Mesothelial cell of epicardium (in vitro differentiated cells): ENCODE data around the gene NOP10. TPM values are rescaled to one million over a fixed set of nuclear protein-coding genes. Genes with fewer than 3 reads are reported as not detected.

Source experiments
- DNase-seq, 2 experiments: peaks; one replicate each; pipeline ENCODE4 v3.0.0; 2021; ENCODE audit warnings: low spot score in 2 of 2; ENCODE audit not compliant: unreplicated experiment in 2 of 2
- H3K27ac Mint-ChIP-seq: 2 replicates; pipeline ENCODE4 v1.8.0; 2021; ENCODE audit warnings: mixed read lengths
- H3K27me3 Mint-ChIP-seq: 2 replicates; pipeline ENCODE4 v1.8.0; 2021; ENCODE audit warnings: low read depth, mixed read lengths
- H3K36me3 Mint-ChIP-seq: 2 replicates; pipeline ENCODE4 v1.8.0; 2021; ENCODE audit warnings: mixed read lengths
- H3K4me1 Mint-ChIP-seq: 2 replicates; pipeline ENCODE4 v1.8.0; 2021; ENCODE audit warnings: mixed read lengths
- H3K4me3 Mint-ChIP-seq: 2 replicates; pipeline ENCODE4 v1.8.0; 2021; ENCODE audit warnings: mild to moderate bottlenecking, moderate library complexity, mixed read lengths
- H3K9me3 Mint-ChIP-seq: 2 replicates; pipeline ENCODE4 v1.8.0; 2021; ENCODE audit warnings: mixed read lengths
- total RNA-seq: library from RNA; stranded (reverse); gene quantifications from 3 replicates; pipeline ENCODE4 v1.2.1, GENCODE V29; 2021
- TF ChIP-seq, protein P1 (sequence below): fragments of 200-600 bp; sonication (generic); IDR thresholded peaks from one replicate; pipeline ENCODE4 v1.5.0; 2021; ENCODE audit warnings: antibody characterized with exemption; ENCODE audit not compliant: unreplicated experiment

NOP10 gene
- total RNA-seq, 1 donor from 2014 or later, result 88.9 TPM

DNA sequence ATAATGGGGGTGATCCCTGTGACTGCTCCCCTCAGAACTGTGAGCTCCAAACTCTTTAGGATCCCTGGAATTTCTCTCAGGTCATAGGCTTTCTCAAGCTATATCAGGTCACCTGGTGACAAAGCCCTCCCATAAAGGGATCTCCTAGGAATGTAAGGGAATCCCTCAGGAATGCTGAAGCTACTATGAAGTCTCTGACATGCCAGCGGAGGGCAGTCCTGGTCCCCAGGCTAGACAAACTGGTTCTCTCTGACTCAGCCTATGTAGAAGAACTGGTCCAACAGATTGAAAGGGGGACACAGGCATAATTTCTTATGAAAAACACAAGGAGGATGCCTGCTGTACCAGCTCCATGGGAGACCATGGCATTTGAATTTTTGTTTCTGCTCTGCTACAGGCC lies 17.4 kb upstream of the NOP10 start:
- peak overlapping the region; percentile 80 for H3K27ac Mint-ChIP-seq
- TF ChIP-seq, protein P1, sequence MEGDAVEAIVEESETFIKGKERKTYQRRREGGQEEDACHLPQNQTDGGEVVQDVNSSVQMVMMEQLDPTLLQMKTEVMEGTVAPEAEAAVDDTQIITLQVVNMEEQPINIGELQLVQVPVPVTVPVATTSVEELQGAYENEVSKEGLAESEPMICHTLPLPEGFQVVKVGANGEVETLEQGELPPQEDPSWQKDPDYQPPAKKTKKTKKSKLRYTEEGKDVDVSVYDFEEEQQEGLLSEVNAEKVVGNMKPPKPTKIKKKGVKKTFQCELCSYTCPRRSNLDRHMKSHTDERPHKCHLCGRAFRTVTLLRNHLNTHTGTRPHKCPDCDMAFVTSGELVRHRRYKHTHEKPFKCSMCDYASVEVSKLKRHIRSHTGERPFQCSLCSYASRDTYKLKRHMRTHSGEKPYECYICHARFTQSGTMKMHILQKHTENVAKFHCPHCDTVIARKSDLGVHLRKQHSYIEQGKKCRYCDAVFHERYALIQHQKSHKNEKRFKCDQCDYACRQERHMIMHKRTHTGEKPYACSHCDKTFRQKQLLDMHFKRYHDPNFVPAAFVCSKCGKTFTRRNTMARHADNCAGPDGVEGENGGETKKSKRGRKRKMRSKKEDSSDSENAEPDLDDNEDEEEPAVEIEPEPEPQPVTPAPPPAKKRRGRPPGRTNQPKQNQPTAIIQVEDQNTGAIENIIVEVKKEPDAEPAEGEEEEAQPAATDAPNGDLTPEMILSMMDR, result no peak
- H3K27me3 Mint-ChIP-seq, result no peaks in the 10 kb centered on the region
- no peaks in the 10 kb centered on the region for H3K9me3 Mint-ChIP-seq
- H3K4me3 Mint-ChIP-seq, result no peak overlapping the region
- no peak for DNase-seq
- peaks cover 35% of the 10 kb centered on the region for H3K36me3 Mint-ChIP-seq
- peaks cover 9% of the 10 kb centered on the region for H3K4me1 Mint-ChIP-seq

GRCh38 chr15:34359416-34359815 lies 16.5 kb upstream of the NOP10 start:
- Mint-ChIP-seq H3K27ac (no peak overlapping the region), H3K27me3 (no peaks in the 10 kb centered on the region), H3K36me3 (peaks cover 35% of the 10 kb centered on the region), H3K9me3 (no peaks in the 10 kb centered on the region), H3K4me1 (peaks cover 8% of the 10 kb centered on the region), H3K4me3 (no peak overlapping the region)
- TF ChIP-seq, protein P1, result no peak
- DNase-seq, result no peak

GRCh38 chr15:34358948-34359347 lies 16.0 kb upstream of the NOP10 start:
- no peak for DNase-seq
- Mint-ChIP-seq H3K27ac (no peak overlapping the region), H3K27me3 (no peaks in the 10 kb centered on the region), H3K4me1 (peaks cover 8% of the 10 kb centered on the region), H3K36me3 (peaks cover 35% of the 10 kb centered on the region), H3K9me3 (no peaks in the 10 kb centered on the region), H3K4me3 (no peak overlapping the region)
- TF ChIP-seq, protein P1, result no peak

- TF ChIP-seq, protein P1, result no peak
- Mint-ChIP-seq H3K27ac (no peak overlapping the region), H3K9me3 (no peaks in the 10 kb centered on the region), H3K27me3 (no peaks in the 10 kb centered on the region), H3K4me1 (peaks cover 12% of the 10 kb centered on the region), H3K36me3 (peaks cover 35% of the 10 kb centered on the region), H3K4me3 (no peak overlapping the region)
- DNase-seq, result no peak
These were observed 15.4 kb upstream of the NOP10 start for GRCh38 chr15:34358367-34358766.

DNA sequence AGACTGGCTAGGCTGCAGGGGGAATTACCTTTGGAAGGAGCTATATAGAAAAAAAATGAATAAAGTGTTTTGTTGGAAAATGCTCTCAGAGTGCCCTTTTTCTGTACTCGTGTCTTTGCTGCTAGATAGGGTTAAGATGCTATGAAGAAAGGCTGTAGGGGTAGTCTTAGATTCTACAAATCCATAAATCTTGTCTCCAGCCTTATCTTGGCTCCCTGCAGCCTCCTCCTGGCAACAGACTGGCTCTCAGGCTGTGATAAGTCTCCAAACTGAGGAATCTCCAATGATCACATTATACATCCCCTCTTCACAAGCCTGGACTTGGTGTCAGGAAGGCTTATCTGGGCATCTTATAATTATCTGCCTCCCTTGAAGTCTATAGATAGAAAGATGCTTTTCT lies 14.7 kb upstream of the NOP10 start:
- H3K27ac Mint-ChIP-seq, result no peak overlapping the region
- H3K27me3 Mint-ChIP-seq, result no peaks in the 10 kb centered on the region
- H3K4me1 Mint-ChIP-seq, result peaks cover 12% of the 10 kb centered on the region
- no peak overlapping the region for H3K4me3 Mint-ChIP-seq
- peaks cover 31% of the 10 kb centered on the region for H3K36me3 Mint-ChIP-seq
- no peaks in the 10 kb centered on the region for H3K9me3 Mint-ChIP-seq
- no peak for DNase-seq
- TF ChIP-seq, protein P1, result no peak

- DNase-seq, result no peak
- Mint-ChIP-seq H3K4me3 (no peak overlapping the region), H3K27ac (no peak overlapping the region), H3K27me3 (no peaks in the 10 kb centered on the region), H3K4me1 (peaks cover 7% of the 10 kb centered on the region), H3K36me3 (peaks cover 17% of the 10 kb centered on the region), H3K9me3 (no peaks in the 10 kb centered on the region)
- TF ChIP-seq, protein P1, result no peak
These were observed 12.3 kb upstream of the NOP10 start for GRCh38 chr15:34355241-34355640.
